ENCODE measurements around the gene ERBB2.
A peak's percentile ranks its signal among the peaks of the same experiment; 100 is the strongest.

DNA sequence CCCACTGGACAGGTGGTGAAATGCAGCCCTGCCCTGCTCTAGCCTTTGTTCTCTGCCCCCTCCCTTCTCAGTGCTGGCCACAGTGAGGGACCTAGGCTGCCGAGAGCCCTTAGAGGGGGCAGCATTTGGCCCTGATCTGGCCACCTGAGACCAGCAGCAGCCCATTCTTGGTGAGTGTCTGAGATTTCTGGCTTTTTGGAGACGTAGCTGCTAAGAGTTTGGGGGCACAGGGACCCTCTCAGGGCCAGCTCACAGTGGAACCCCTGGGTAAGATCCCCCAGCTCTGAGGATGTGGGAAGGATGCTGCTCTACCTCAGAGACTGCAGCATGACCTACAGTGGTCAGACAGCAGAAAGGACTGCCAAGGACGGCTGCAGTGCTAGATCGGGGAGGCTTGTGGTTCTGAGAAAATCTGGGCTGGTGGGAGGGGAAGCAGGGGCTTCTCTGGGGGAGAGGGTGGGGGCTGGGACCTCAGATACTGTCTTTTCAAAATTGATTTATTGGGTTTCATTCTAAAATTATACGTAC lies 51.2 kb downstream of the ERBB2 start:
- TF ChIP-seq CREB1 (IDR thresholded peaks at IDR 0.05) (no peak), POLR2AphosphoS5 (IDR thresholded peaks at IDR 0.05; ENCODE audit: low read depth, low read length) (no peak), KDM5A (IDR thresholded peaks at IDR 0.05; ENCODE audit: low read length) (no peak), RAD21 (IDR thresholded peaks at IDR 0.05 in 1 of 2, conservative IDR thresholded peaks at IDR 0.05 in 1 of 2; ENCODE audit: low read depth in 2 of 2, low read length in 2 of 2) (no peak; a peak in 1 of 4 replicates), FOSL1 (IDR thresholded peaks at IDR 0.05; ENCODE audit: insufficient read depth, low read depth, low read length) (no peak), ATF2 (IDR thresholded peaks at IDR 0.05; ENCODE audit: low read length) (no peak), RFX5 (IDR thresholded peaks at IDR 0.05; ENCODE audit: borderline replicate concordance, low read depth, low read length) (no peak), EZH2 (IDR thresholded peaks at IDR 0.05; ENCODE audit: low read depth, low read length, severe bottlenecking) (no peak), HDAC2 (IDR thresholded peaks at IDR 0.05; ENCODE audit: borderline replicate concordance in 1 of 2, low read depth in 2 of 2, low read length in 2 of 2) (peak in 1 of 2 experiments; percentile 84; a peak in 2 of 4 replicates), TAF1 (IDR thresholded peaks at IDR 0.05; ENCODE audit: low read depth, low read length) (no peak), EP300 (IDR thresholded peaks at IDR 0.05; ENCODE audit: borderline replicate concordance in 1 of 2, low read depth in 2 of 2, low read length in 2 of 2) (no peak), JUND (IDR thresholded peaks at IDR 0.05; ENCODE audit: low read length) (no peak), SP1 (IDR thresholded peaks at IDR 0.05; ENCODE audit: low read depth, low read length) (no peak)
- TF ChIP-seq, protein P1, sequence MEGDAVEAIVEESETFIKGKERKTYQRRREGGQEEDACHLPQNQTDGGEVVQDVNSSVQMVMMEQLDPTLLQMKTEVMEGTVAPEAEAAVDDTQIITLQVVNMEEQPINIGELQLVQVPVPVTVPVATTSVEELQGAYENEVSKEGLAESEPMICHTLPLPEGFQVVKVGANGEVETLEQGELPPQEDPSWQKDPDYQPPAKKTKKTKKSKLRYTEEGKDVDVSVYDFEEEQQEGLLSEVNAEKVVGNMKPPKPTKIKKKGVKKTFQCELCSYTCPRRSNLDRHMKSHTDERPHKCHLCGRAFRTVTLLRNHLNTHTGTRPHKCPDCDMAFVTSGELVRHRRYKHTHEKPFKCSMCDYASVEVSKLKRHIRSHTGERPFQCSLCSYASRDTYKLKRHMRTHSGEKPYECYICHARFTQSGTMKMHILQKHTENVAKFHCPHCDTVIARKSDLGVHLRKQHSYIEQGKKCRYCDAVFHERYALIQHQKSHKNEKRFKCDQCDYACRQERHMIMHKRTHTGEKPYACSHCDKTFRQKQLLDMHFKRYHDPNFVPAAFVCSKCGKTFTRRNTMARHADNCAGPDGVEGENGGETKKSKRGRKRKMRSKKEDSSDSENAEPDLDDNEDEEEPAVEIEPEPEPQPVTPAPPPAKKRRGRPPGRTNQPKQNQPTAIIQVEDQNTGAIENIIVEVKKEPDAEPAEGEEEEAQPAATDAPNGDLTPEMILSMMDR (IDR thresholded peaks at IDR 0.05; ENCODE audit: control extremely low read depth in 1 of 3, insufficient read depth in 1 of 3, low read depth in 1 of 3, low read length in 3 of 3), result peak in 1 of 3 experiments; percentile 8; a peak in 1 of 4 replicates
